SH-SY5Y (cell line): ENCODE measurements around the gene SLC49A3.

ENCODE experiments used
- GATA2 ChIP-seq: IDR thresholded peaks from 2 replicates; pipeline ENCODE4 v1.6.1; 2011; ENCODE audit warnings: mild to moderate bottlenecking, low read depth, low read length
- GATA3 ChIP-seq: IDR thresholded peaks from 2 replicates; pipeline ENCODE4 v1.6.1; 2011; ENCODE audit warnings: low read depth, mild to moderate bottlenecking, low read length, moderate library complexity

- TF ChIP-seq GATA2, result no peak
- TF ChIP-seq GATA3, result no peak
Measured at GRCh38 chr4:732486-732885, 43.5 kb upstream of the SLC49A3 start.
